Activated CD4-positive, alpha-beta T cell treated with anti-CD3 and anti-CD28 coated beads, Interleukin-2, amount 10 ng/mL, durations not matched to agents 24 days and 14 days (primary cell): ENCODE data around the gene NAV3. TPM values are rescaled to one million over a fixed set of nuclear protein-coding genes. Genes with fewer than 3 reads are reported as not detected.

Experiments
- DNase-seq: peaks from one replicate; pipeline ENCODE4 v3.0.0; 2022
- H3K27ac Mint-ChIP-seq: one replicate; pipeline ENCODE4 v1.8.0; 2022; ENCODE audit warnings: mild to moderate bottlenecking, mixed read lengths
- H3K27me3 Mint-ChIP-seq: one replicate; pipeline ENCODE4 v1.8.0; 2022; ENCODE audit warnings: mixed read lengths
- H3K36me3 Mint-ChIP-seq: one replicate; pipeline ENCODE4 v1.8.0; 2022; ENCODE audit warnings: low read depth, mild to moderate bottlenecking, mixed read lengths
- H3K4me1 Mint-ChIP-seq: one replicate; pipeline ENCODE4 v1.8.0; 2021; ENCODE audit warnings: mixed read lengths
- H3K4me3 Mint-ChIP-seq: one replicate; pipeline ENCODE4 v1.8.0; 2022; ENCODE audit warnings: mild to moderate bottlenecking, moderate library complexity, mixed read lengths
- H3K9me3 Mint-ChIP-seq: one replicate; pipeline ENCODE4 v1.8.0; 2021; ENCODE audit warnings: mixed read lengths
- intact Hi-C: fragments of 100-400 bp; cut with micrococcal nuclease; formaldehyde crosslinking; loops from one replicate; pipeline ENCODE4 v1.15.1; 2023
- total RNA-seq: library from RNA; stranded (reverse); gene quantifications from 2 replicates; pipeline ENCODE4 v1.2.3, GENCODE V29; 2022

NAV3 gene
- total RNA-seq, 1 donor from 2014 or later, result not detected

- Mint-ChIP-seq H3K27me3 (no peaks in the 10 kb centered on the region), H3K27ac (no peak overlapping the region), H3K9me3 (peaks cover 3% of the 10 kb centered on the region), H3K4me1 (no peaks in the 10 kb centered on the region), H3K4me3 (no peak overlapping the region), H3K36me3 (no peaks in the 10 kb centered on the region)
- intact Hi-C loops, result no loop called here
- no peak for DNase-seq
These were observed 34.5 kb downstream of the NAV3 start for GRCh38 chr12:77865178-77865577.

DNA sequence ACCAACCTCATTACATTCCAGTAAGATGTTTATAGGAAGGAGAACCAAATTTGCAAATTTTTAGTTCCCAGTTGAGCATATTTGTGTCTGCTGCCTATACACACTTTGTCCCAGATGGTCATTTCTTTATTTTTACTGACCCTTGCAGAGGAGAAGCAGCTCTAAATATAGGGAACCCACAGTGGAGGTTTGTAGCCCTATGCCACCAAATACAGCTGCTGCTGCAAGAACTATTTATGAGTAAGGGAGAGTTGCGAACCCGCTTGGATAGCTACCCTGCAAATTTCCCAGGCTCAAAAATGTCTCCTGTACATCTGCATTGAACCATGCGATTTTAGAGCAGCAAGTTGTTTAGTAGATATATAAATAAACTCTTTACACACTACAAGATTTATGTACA lies 48.2 kb downstream of the NAV3 start:
- intact Hi-C loops, result no loop called here
- no peak overlapping the region for H3K4me3 Mint-ChIP-seq
- peaks cover 3% of the 10 kb centered on the region for H3K9me3 Mint-ChIP-seq
- H3K27ac Mint-ChIP-seq, result no peak overlapping the region
- H3K36me3 Mint-ChIP-seq, result no peaks in the 10 kb centered on the region
- DNase-seq, result no peak
- no peaks in the 10 kb centered on the region for H3K27me3 Mint-ChIP-seq
- no peaks in the 10 kb centered on the region for H3K4me1 Mint-ChIP-seq

DNA sequence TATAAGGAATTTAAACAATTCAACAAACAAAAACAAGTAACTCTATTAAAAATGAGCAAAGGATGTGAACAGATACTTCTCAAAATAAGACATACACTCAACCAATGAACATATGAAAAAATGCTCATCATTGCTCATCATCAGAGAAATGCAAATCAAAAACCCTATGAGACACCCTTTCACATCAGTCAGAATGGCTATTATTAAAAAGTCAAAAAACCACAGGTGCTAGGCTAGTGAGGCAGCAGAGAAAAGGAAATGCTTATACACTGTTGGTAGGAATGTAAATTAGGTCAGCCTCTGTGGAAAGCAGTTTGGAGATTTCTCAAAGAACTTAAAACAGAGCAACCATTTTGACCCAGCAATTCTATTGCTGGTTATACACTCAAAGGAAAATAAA lies 52.0 kb downstream of the NAV3 start:
- DNase-seq, result no peak
- no peaks in the 10 kb centered on the region for H3K36me3 Mint-ChIP-seq
- H3K9me3 Mint-ChIP-seq, result peaks cover 3% of the 10 kb centered on the region
- intact Hi-C loops, result no loop called here
- no peaks in the 10 kb centered on the region for H3K27me3 Mint-ChIP-seq
- H3K27ac Mint-ChIP-seq, result no peak overlapping the region
- no peak overlapping the region for H3K4me3 Mint-ChIP-seq
- H3K4me1 Mint-ChIP-seq, result no peaks in the 10 kb centered on the region

GRCh38 chr12:77888611-77889010 lies 57.9 kb downstream of the NAV3 start:
- intact Hi-C loops, result no loop called here
- no peaks in the 10 kb centered on the region for H3K9me3 Mint-ChIP-seq
- H3K36me3 Mint-ChIP-seq, result no peaks in the 10 kb centered on the region
- DNase-seq, result no peak
- no peaks in the 10 kb centered on the region for H3K27me3 Mint-ChIP-seq
- no peak overlapping the region for H3K4me3 Mint-ChIP-seq
- H3K4me1 Mint-ChIP-seq, result no peaks in the 10 kb centered on the region
- no peak overlapping the region for H3K27ac Mint-ChIP-seq

DNA sequence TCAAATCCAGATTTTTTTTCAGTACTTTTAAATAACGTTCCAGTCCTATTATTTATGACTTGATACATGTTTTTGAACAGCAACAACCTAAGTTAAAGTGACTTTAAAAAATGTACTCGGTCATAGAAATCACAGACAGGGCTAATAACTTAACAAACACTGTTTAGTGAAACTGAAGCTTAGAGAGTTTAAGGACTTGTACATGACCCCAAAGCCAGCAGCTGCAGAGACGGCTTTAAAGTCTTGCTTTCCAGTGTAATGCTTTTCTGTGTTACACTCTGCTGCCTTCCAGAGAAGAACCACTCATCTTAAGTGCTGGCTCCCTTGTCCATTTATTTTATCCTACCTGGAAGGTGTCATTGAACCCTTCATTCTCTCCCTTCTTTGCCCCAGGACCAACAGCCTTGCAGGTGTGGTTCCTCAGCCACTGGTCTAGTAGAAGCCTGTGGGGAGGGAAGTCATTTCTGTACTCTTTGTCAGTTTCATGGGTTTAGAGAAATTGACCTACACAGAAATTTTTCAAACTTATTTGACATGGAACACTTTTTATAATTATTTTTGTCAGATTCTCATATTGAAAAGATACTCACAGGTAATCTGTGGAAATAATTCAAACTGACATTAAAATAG lies 60.9 kb downstream of the NAV3 start:
- DNase-seq, result no peak
- Mint-ChIP-seq H3K27ac (no peak overlapping the region), H3K27me3 (no peaks in the 10 kb centered on the region), H3K4me1 (no peaks in the 10 kb centered on the region), H3K4me3 (no peak overlapping the region), H3K36me3 (no peaks in the 10 kb centered on the region), H3K9me3 (no peaks in the 10 kb centered on the region)
- intact Hi-C loops, result no loop called here

- no peaks in the 10 kb centered on the region for H3K4me1 Mint-ChIP-seq
- H3K4me3 Mint-ChIP-seq, result no peak overlapping the region
- no peaks in the 10 kb centered on the region for H3K9me3 Mint-ChIP-seq
- no peak for DNase-seq
- no peaks in the 10 kb centered on the region for H3K36me3 Mint-ChIP-seq
- no peak overlapping the region for H3K27ac Mint-ChIP-seq
- intact Hi-C loops, result no loop called here
- H3K27me3 Mint-ChIP-seq, result no peaks in the 10 kb centered on the region
These were observed 63.2 kb downstream of the NAV3 start for GRCh38 chr12:77893918-77894317.

DNA sequence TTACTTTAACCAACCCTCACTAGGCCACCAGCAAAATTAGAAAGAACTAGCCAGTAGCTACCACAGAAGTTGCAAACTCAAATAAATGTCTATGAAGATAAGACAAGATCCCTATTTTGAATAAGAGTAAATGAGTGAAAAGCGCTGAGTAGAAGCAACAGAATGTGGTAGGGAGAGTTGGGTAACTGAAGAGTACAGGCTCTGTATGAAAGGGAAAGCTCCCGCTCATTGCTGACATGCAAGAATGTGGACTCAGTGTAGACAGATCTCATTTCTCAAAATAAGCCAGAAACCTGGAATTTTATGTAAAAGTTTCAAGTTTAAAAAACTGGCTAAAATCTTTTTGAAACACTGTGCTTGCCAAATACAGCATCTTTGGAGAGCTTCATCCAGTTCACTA lies 63.9 kb downstream of the NAV3 start:
- Mint-ChIP-seq H3K4me3 (no peak overlapping the region), H3K9me3 (no peaks in the 10 kb centered on the region), H3K27me3 (no peaks in the 10 kb centered on the region), H3K36me3 (no peaks in the 10 kb centered on the region), H3K4me1 (no peaks in the 10 kb centered on the region), H3K27ac (no peak overlapping the region)
- no peak for DNase-seq
- intact Hi-C loops, result no loop called here

DNA sequence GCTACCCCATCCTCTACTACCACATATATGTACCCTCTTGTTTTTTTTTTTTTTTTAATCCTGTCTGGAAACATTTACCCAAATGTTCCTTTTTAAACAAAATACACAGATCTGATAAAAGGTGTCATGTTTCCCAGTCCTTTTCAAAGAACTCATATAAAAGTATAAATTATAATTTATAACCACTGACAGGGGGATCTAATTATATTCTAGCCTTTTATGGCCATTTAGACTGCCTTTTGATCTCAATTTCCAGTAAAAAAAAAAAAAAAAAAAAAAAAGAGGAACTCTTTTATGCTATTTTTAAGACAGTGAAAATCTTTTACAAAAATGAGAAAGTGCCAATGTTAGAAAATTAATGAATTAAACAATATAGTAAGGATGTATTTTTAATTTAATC lies 65.0 kb downstream of the NAV3 start:
- H3K4me3 Mint-ChIP-seq, result no peak overlapping the region
- no peaks in the 10 kb centered on the region for H3K9me3 Mint-ChIP-seq
- no peaks in the 10 kb centered on the region for H3K4me1 Mint-ChIP-seq
- DNase-seq, result no peak
- no peak overlapping the region for H3K27ac Mint-ChIP-seq
- intact Hi-C loops, result no loop called here
- no peaks in the 10 kb centered on the region for H3K27me3 Mint-ChIP-seq
- H3K36me3 Mint-ChIP-seq, result no peaks in the 10 kb centered on the region

- intact Hi-C loops, result no loop called here
These were observed 77.2 kb downstream of the NAV3 start for GRCh38 chr12:77907936-77908335.

DNA sequence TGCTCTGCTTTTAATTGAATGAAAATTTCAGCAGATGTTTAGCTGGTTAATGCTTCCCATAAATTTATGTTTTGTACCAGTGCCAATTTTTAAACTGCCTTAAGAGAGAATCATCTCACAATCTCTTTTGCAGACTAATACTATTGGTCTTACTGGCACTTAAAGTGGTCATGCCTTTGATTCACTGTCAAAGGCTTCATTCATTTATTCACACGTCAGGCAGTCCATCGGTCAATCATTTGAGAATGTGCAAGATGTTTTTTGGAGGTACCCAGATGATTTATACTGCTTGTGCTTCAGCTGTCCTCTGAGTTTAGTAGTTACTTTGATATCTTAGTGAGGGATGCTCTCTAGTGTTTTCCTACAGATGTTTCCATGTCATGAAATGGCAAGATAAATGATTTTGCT lies 83.4 kb downstream of the NAV3 start:
- Mint-ChIP-seq H3K4me3 (no peak overlapping the region), H3K27me3 (no peaks in the 10 kb centered on the region), H3K27ac (no peak overlapping the region), H3K4me1 (no peaks in the 10 kb centered on the region), H3K36me3 (no peaks in the 10 kb centered on the region), H3K9me3 (no peaks in the 10 kb centered on the region)
- DNase-seq, result no peak
- intact Hi-C loops, result no loop called here

More at GRCh38 chr12:77907936-77908335, 77.2 kb downstream of the NAV3 start:
- DNase-seq, result no peak
- Mint-ChIP-seq H3K9me3 (no peaks in the 10 kb centered on the region), H3K36me3 (no peaks in the 10 kb centered on the region), H3K27ac (no peak overlapping the region), H3K27me3 (no peaks in the 10 kb centered on the region), H3K4me3 (no peak overlapping the region), H3K4me1 (no peaks in the 10 kb centered on the region)

DNA sequence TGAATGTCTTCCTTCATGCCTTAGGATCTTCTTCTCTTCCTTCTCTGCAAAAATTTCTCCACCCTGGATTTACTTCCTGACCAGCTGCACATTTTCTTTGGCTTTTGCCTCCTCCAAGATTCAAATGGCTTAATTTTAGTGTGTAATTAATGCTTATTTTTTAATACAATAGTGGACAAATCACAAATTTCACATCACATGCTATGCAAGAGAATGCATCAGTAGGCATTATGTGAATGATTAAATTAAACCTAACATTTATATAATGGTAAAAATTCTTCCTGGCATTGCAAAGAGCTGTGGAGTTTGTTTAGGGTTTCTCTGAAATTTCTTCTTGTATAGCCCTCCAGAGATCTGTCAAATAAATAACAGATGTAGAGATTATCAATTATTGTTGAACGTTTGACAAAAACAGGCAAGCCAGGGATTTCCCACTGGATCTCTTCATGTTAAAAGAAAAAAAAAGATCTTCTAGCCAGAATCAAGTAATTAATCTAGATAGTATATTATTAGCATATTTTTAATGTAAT lies 84.4 kb downstream of the NAV3 start:
- Mint-ChIP-seq H3K27me3 (no peaks in the 10 kb centered on the region), H3K27ac (no peak overlapping the region), H3K36me3 (no peaks in the 10 kb centered on the region), H3K4me3 (no peak overlapping the region), H3K9me3 (no peaks in the 10 kb centered on the region), H3K4me1 (no peaks in the 10 kb centered on the region)
- intact Hi-C loops, result no loop called here
- no peak for DNase-seq

DNA sequence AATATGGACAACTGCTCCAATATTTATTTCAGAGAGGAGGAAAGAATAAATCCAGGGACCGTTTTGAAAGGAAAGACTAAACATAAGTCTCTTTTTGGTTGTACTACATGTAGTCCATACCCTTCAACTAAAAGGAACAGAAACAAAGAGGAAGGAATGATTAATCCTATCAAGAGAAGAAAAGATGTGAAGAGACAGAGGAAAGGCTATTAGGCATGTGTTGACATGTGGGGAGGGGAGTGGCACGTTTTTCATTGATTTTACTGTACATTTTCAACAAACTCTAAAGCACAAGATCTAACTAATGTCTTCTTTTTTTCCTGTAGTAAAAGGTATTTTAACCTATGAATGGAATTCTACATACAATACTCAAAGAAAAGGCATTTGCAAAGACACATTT lies 85.6 kb downstream of the NAV3 start:
- DNase-seq, result no peak
- Mint-ChIP-seq H3K4me1 (no peaks in the 10 kb centered on the region), H3K9me3 (no peaks in the 10 kb centered on the region), H3K4me3 (no peak overlapping the region), H3K36me3 (no peaks in the 10 kb centered on the region), H3K27me3 (no peaks in the 10 kb centered on the region), H3K27ac (no peak overlapping the region)
- intact Hi-C loops, result no loop called here

GRCh38 chr12:77918046-77918445 lies 87.4 kb downstream of the NAV3 start:
- Mint-ChIP-seq H3K36me3 (no peaks in the 10 kb centered on the region), H3K9me3 (no peaks in the 10 kb centered on the region), H3K27me3 (no peaks in the 10 kb centered on the region), H3K27ac (no peak overlapping the region), H3K4me1 (no peaks in the 10 kb centered on the region), H3K4me3 (no peak overlapping the region)
- DNase-seq, result no peak
- intact Hi-C loops, result no loop called here

- no peaks in the 10 kb centered on the region for H3K36me3 Mint-ChIP-seq
- H3K4me1 Mint-ChIP-seq, result no peaks in the 10 kb centered on the region
- intact Hi-C loops, result no loop called here
- H3K9me3 Mint-ChIP-seq, result no peaks in the 10 kb centered on the region
- no peaks in the 10 kb centered on the region for H3K27me3 Mint-ChIP-seq
- H3K27ac Mint-ChIP-seq, result no peak overlapping the region
- no peak overlapping the region for H3K4me3 Mint-ChIP-seq
- DNase-seq, result no peak
These were observed 88.8 kb downstream of the NAV3 start for GRCh38 chr12:77919450-77919849.

DNA sequence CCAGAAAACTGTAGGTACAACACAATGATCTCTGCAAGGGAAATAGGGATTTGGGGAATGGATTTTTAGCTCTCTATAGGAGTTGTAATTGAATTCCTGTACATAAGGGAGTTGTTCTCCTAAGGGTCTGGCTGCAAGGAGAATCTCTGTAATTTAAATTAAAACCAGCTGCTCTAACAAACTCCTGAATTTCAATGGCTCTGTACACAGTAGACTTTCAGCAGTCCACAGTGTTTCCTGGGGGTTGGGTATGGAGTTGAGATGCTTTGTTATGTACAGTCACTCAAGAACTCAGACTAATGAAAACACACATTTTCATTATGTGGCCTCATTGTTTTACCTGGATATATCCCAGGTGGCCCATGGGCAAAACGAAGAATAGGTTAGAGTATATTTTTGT lies 93.2 kb downstream of the NAV3 start:
- H3K4me1 Mint-ChIP-seq, result no peaks in the 10 kb centered on the region
- no peak overlapping the region for H3K27ac Mint-ChIP-seq
- no peaks in the 10 kb centered on the region for H3K9me3 Mint-ChIP-seq
- no peak overlapping the region for H3K4me3 Mint-ChIP-seq
- intact Hi-C loops, result no loop called here
- H3K36me3 Mint-ChIP-seq, result no peaks in the 10 kb centered on the region
- no peak for DNase-seq
- H3K27me3 Mint-ChIP-seq, result no peaks in the 10 kb centered on the region
